Activated naive CD4-positive, alpha-beta T cell treated with anti-CD3 and anti-CD28 coated beads, Interleukin-2, amount 50 U/mL, for 72 hours (primary cell): ENCODE measurements around the gene STAMBP. TPM values are rescaled to one million over a fixed set of nuclear protein-coding genes. Genes with fewer than 3 reads are reported as not detected.

ENCODE experiments used
- ATAC-seq, 2 donors: fragments of 150-1000 bp; cut with Tn5 transposase; 2 replicates each; pipeline ENCODE4 v1.10.0; 2021; ENCODE audit warnings: mild to moderate bottlenecking in 2 of 2, moderate library complexity in 2 of 2
- DNase-seq, 2 donors: peaks; one replicate each; pipeline ENCODE4 v3.0.0; 2021 to 2022; ENCODE audit warnings: low spot score in 2 of 2
- H3K27ac Mint-ChIP-seq, 2 donors: one replicate each; pipeline ENCODE4 v1.8.0; 2022; ENCODE audit warnings: mild to moderate bottlenecking in 2 of 2, mixed read lengths in 2 of 2
- H3K36me3 Mint-ChIP-seq, 2 donors: one replicate each; pipeline ENCODE4 v1.8.0; 2022; ENCODE audit warnings: mixed read lengths in 2 of 2
- H3K9me3 Mint-ChIP-seq, 2 donors: one replicate each; pipeline ENCODE4 v1.8.0; 2022; ENCODE audit warnings: mixed read lengths in 2 of 2
- total RNA-seq, 2 donors: library from RNA; stranded (reverse); gene quantifications; one replicate each; pipeline ENCODE4 v1.2.3, GENCODE V29; 2022

The STAMBP gene
- total RNA-seq, 2 donors from 2014 or later = 76.0 to 110 TPM

DNA sequence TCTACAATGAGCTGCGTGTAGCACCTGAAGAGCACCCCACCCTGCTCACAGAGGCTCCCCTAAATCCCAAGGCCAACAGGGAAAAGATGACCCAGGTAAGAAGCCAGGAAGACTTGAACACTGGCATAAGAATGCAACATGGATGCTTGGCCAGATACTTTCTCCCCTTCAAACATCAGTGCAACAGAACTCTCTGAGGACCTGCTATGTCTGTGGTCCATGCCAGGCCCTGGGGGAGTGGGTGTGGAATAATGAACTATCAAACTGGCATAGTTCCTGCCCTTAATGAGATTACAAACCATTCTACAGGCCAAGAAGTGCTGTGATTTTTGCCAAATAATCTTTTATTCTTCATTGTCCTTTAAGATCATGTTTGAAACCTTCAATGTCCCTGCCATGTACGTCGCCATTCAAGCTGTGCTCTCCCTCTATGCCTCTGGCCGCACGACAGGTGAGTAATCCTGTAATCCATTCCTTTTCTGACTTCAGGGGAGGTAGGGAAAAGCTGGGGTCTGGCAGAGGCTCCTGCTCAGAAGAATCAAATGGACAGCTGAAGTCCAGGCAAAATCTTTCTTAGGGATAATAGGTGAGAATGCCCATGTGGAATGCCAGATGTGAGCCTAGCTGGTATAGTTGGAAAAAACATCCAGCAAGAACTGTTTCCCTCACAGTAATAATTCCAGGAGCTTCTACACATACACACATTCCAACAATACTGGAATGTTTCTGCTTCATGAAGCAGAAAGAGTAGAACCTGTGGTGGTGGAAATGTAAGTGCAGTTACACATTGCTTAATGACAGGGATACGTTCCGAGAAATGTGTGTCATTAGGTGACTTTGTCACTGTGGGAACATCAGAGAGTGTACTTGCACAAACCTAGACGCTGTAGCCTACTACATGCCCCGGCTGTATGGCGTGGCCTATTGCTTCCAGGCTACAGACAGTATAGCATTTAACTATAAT is 80.2 kb downstream of the STAMBP start:
- DNase-seq (no peak), ATAC-seq (no peak)
- H3K36me3 Mint-ChIP-seq = no peaks in the 10 kb centered on the region
- no peaks in the 10 kb centered on the region for H3K9me3 Mint-ChIP-seq
- peak overlapping the region in 1 of 2 donors; percentile 23 for H3K27ac Mint-ChIP-seq

GRCh38 chr2:73910873-73911547 is 82.2 kb downstream of the STAMBP start:
- no peak for ATAC-seq
- no peaks in the 10 kb centered on the region for H3K9me3 Mint-ChIP-seq
- H3K27ac Mint-ChIP-seq = no peak overlapping the region

GRCh38 chr2:73911548-73912208 is 82.9 kb downstream of the STAMBP start:
- ATAC-seq (no peak), DNase-seq (no peak)
- Mint-ChIP-seq H3K27ac (no peak overlapping the region), H3K36me3 (no peaks in the 10 kb centered on the region), H3K9me3 (no peaks in the 10 kb centered on the region)

More at GRCh38 chr2:73910873-73911547, 82.2 kb downstream of the STAMBP start:
- no peaks in the 10 kb centered on the region for H3K36me3 Mint-ChIP-seq
- DNase-seq = no peak

DNA sequence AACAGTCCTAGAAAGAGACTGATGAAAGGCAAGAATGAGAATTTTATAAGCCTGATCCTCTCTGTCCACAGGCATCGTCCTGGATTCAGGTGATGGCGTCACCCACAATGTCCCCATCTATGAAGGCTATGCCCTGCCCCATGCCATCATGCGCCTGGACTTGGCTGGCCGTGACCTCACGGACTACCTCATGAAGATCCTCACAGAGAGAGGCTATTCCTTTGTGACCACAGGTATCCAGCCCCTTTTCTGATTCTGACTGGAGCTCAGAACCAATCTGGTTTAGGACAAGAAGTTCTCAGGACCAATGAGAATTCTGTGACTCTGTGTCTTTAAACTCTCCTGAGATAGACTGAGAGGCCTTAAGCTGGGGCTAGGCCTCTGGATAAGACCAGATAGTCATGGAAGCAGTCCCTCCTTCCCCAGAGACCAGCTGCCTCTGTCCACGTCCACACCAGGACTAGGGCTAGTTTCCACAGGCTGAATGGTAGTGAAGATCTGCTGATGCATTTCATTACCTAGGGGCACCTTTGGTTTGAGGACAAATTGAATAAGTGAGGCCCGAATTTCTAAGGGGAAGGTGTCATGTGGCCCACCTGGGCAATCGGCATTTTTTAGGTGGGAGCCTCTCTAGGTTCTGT is 84.8 kb downstream of the STAMBP start:
- DNase-seq (no peak), ATAC-seq (no peak)
- Mint-ChIP-seq H3K9me3 (no peaks in the 10 kb centered on the region), H3K27ac (no peak overlapping the region), H3K36me3 (no peaks in the 10 kb centered on the region)

GRCh38 chr2:73914667-73915066 is 85.9 kb downstream of the STAMBP start:
- H3K36me3 Mint-ChIP-seq = no peaks in the 10 kb centered on the region
- DNase-seq (no peak), ATAC-seq (no peak)
- no peaks in the 10 kb centered on the region for H3K9me3 Mint-ChIP-seq
- H3K27ac Mint-ChIP-seq = peak overlapping the region in 1 of 2 donors; percentile 16

GRCh38 chr2:73915437-73915993 is 86.8 kb downstream of the STAMBP start:
- ATAC-seq (no peak), DNase-seq (no peak)
- no peaks in the 10 kb centered on the region for H3K9me3 Mint-ChIP-seq
- peak overlapping the region in 1 of 2 donors; percentile 38 for H3K27ac Mint-ChIP-seq
- H3K36me3 Mint-ChIP-seq = no peaks in the 10 kb centered on the region

DNA sequence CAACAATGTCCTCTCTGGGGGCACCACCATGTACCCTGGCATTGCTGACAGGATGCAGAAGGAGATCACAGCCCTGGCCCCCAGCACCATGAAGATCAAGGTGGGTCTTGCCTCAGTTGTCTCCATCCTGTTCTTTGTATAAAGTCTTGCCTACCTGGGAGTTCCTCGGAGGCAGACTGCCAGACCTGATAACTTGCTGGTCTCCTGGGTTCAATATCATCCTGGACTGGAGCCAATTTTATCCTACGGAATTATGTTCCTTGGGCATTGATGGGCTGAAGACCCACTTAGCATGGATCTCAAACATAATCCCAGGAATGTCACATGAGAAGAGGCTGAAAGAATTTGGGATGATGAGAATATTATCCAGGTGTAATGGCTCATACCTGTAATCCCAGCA is 87.9 kb downstream of the STAMBP start:
- Mint-ChIP-seq H3K27ac (no peak overlapping the region), H3K36me3 (no peaks in the 10 kb centered on the region), H3K9me3 (no peaks in the 10 kb centered on the region)
- ATAC-seq (no peak), DNase-seq (no peak)

GRCh38 chr2:73917296-73917695 is 88.5 kb downstream of the STAMBP start:
- ATAC-seq = no peak
- no peaks in the 10 kb centered on the region for H3K36me3 Mint-ChIP-seq
- H3K9me3 Mint-ChIP-seq = no peaks in the 10 kb centered on the region
- DNase-seq = no peak
- no peak overlapping the region for H3K27ac Mint-ChIP-seq

GRCh38 chr2:73917696-73918207 is 89.0 kb downstream of the STAMBP start:
- DNase-seq (no peak), ATAC-seq (peak in 1 of 2 donors; percentile 36)
- no peaks in the 10 kb centered on the region for H3K9me3 Mint-ChIP-seq
- no peaks in the 10 kb centered on the region for H3K36me3 Mint-ChIP-seq
- H3K27ac Mint-ChIP-seq = no peak overlapping the region

DNA sequence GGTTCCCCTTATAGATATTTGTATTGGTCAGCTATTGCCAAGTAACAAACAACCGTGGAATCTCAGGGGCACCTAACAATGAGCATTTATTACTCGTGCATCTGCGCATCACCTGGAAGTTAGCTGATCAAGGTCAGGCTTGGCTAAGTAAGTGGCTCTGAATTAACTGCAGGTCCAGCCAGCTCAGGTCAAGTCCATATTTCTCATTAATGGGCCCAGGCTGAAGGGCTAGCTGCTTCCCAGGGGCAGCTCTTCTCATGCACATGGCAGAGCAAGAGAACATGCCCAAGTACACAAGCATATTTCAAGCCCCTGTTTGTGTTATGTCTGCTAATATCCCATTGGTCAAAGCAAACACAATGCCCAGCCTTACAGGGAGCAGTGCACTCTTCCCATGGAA is 90.1 kb downstream of the STAMBP start:
- no peak for ATAC-seq
- H3K27ac Mint-ChIP-seq = no peak overlapping the region

DNA sequence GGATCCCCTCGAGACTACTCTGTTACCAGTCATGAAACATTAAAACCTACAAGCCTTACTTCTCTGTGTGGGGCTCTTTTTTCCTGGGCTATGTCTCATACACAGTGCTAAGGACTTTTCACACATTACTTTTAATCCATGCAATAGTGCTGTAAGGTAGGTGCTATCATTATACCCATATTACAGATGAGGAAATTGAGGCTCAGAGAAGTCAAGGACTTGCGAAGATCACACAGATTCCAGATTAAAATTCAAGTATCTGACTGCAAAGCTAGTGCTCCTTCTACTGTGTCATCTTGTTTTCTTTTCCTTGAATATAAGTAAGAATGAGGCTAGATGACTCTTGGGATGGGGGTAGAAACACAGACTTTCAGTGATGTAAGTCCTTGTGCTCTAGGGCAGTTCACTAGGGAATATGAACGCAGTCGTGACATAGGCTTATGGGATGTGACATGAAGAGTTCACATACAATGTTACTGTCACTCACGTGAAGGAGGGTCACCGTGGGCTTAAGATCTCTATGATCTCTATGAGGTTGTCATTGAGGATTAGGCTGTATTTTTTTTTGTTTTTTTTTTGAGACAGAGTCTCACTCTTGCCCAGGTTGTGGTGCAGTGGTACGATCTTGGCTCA is 91.0 kb downstream of the STAMBP start:
- H3K9me3 Mint-ChIP-seq = no peaks in the 10 kb centered on the region
- H3K27ac Mint-ChIP-seq = no peak overlapping the region
- H3K36me3 Mint-ChIP-seq = no peaks in the 10 kb centered on the region
- DNase-seq (no peak), ATAC-seq (no peak)

More for the DNA sequence above, 90.1 kb downstream of the STAMBP start:
- H3K9me3 Mint-ChIP-seq = no peaks in the 10 kb centered on the region
- no peak for DNase-seq
- H3K36me3 Mint-ChIP-seq = no peaks in the 10 kb centered on the region

DNA sequence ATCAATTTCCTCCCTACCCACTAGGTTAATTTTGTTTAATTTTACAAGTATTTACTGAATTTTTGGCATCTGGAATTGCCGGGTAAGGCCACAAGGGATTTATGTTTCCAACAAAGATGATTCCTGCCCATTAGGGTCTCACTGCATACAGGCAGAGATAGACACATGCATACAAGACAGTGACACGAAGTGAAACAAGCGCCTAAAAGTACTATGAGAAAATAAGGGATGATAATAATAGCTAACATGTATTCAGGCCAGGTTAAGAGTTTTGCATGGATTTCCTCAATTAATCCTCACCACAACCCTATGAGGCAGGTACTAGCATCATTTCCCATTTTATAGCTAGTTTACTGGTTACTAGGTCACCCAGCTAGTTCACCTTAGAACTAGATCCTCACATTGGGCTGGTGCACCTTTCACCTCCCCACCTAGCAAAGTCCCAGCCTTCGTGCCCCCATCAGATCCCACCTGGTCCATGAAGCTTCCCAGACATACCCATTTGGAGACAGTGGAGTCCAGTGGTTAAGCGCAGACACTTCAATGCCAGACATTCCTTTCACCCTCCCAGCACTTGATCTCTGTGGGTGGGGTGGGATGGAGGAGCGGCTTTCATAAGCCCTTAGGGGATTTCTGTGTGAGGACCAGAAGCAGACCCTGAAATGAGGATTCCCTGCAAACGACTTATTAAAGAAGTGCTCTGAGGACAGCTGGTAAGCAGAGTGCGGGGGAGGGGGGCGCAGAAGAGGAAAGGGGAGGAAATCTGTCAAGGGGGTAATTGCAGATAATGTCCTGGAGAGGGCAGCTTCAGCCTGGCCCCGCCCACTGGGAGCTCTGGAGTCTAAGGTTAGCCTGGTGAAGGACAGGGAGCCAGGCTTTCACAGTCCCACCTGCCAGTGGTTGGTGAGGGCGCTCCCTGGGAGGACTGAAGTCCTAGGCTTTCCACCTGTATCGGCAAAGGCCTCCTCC is 92.1 kb downstream of the STAMBP start:
- Mint-ChIP-seq H3K27ac (no peak overlapping the region), H3K36me3 (no peaks in the 10 kb centered on the region), H3K9me3 (no peaks in the 10 kb centered on the region)
- ATAC-seq = peak; percentile 49 to 65
- peak in 1 of 2 donors; percentile 40 for DNase-seq

- H3K36me3 Mint-ChIP-seq = peaks cover 0 to under 1% of the 10 kb centered on the region in 2 donors
- no peak for ATAC-seq
These were observed 92.8 kb downstream of the STAMBP start for GRCh38 chr2:73921581-73921980.

GRCh38 chr2:73922681-73923080 is 93.9 kb downstream of the STAMBP start:
- H3K9me3 Mint-ChIP-seq = no peaks in the 10 kb centered on the region
- no peak for ATAC-seq
- peaks cover 0 to 7% of the 10 kb centered on the region in 2 donors for H3K36me3 Mint-ChIP-seq
- DNase-seq = no peak
- H3K27ac Mint-ChIP-seq = no peak overlapping the region

More at GRCh38 chr2:73921581-73921980, 92.8 kb downstream of the STAMBP start:
- H3K27ac Mint-ChIP-seq = no peak overlapping the region
- no peaks in the 10 kb centered on the region for H3K9me3 Mint-ChIP-seq
- DNase-seq = no peak
